ENCODE data around the gene NRCAM. TPM values are rescaled to one million over a fixed set of nuclear protein-coding genes. Genes with fewer than 3 reads are reported as not detected.

NRCAM gene
- total and polyA plus RNA-seq, 2 of the 8 experiments (the other 6 are each of a cell fraction or from before 2014, with no cell fraction given) = 2.7 to 3.8 TPM

GRCh38 chr7:108290459-108291151, 165.6 kb downstream of the NRCAM start (continued):
- TF ChIP-seq USF2 (IDR thresholded peaks at IDR 0.05; ENCODE audit: low read length) (no peak), SIRT6 (IDR thresholded peaks at IDR 0.05; ENCODE audit: low read length) (no peak), TEAD4 (IDR thresholded peaks at IDR 0.05; ENCODE audit: low read depth, low read length) (no peak), SP4 (IDR thresholded peaks at IDR 0.05; ENCODE audit: low read length) (no peak), TAF1 (IDR thresholded peaks at IDR 0.05; ENCODE audit: low read depth, low read length) (no peak)

All from H1 (cell line).